Endothelial cell of umbilical vein (primary cell): ENCODE data around the gene ZNF407. TPM values are rescaled to one million over a fixed set of nuclear protein-coding genes. Genes with fewer than 3 reads are reported as not detected.

Experiments
- BruUV-seq: library from RNA; stranded (reverse); fragments of 400-500 nt; replicated peaks from 2 replicates; lab custom pipeline; 2021; lab: Mats Ljungman, UMichigan
- CTCF ChIA-PET: fragments of 300-600, 350-600 bp; sonication (Branson Sonifier 250); formaldehyde crosslinking; loops from one replicate; lab custom pipeline; 2021; ENCODE audit warnings: antibody characterized with exemption, inconsistent platforms; lab: Charles Lee
- POLR2A ChIA-PET: fragments of 300-600, 350-600 bp; sonication (Branson Sonifier 250); formaldehyde crosslinking; loops from one replicate; lab custom pipeline; 2021; ENCODE audit warnings: antibody characterized with exemption, inconsistent platforms; lab: Charles Lee
- DNase-seq: peaks from one replicate; pipeline ENCODE4 v3.0.0-alpha.2; 2011; ENCODE audit warnings: low read depth, low spot score
- FAIRE-seq: peaks from 2 replicates; lab custom pipeline; 2011; peaks lifted over from hg19 to GRCh38; lab: Jason Lieb, UNC
- H2AFZ ChIP-seq: 2 replicates; pipeline ENCODE4 v1.6.0; 2012; ENCODE audit warnings: low read depth, low read length, control low read depth, inconsistent platforms
- H3K27ac ChIP-seq: 2 replicates; pipeline ENCODE4 v1.5.1; 2011; ENCODE audit warnings: low read depth, mild to moderate bottlenecking, control low read depth, low read length, moderate library complexity; ENCODE audit not compliant: insufficient read depth
- H3K27me3 ChIP-seq, 2 experiments: 2 replicates each; pipeline versions ENCODE4 v1.6.0 to v1.6.1; 2011; ENCODE audit warnings: low read length in 2 of 2, mixed read lengths in 1 of 2; ENCODE audit not compliant: control insufficient read depth in 2 of 2, insufficient read depth in 2 of 2
- H3K36me3 ChIP-seq, 2 experiments: 2 replicates in 1 of 2; 3 replicates in 1 of 2; pipeline ENCODE4 v1.5.1; 2011; ENCODE audit warnings: low read length in 2 of 2, mild to moderate bottlenecking in 1 of 2, moderate library complexity in 1 of 2; ENCODE audit not compliant: control insufficient read depth in 2 of 2, insufficient read depth in 2 of 2; ENCODE audit errors: extremely low read depth in 1 of 2
- H3K4me1 ChIP-seq: 3 replicates; pipeline ENCODE4 v1.5.1; 2011; ENCODE audit warnings: mild to moderate bottlenecking, low read length; ENCODE audit not compliant: control insufficient read depth, insufficient read depth; ENCODE audit errors: extremely low read depth
- H3K4me2 ChIP-seq: 2 replicates; pipeline ENCODE4 v1.6.1; 2011; ENCODE audit warnings: low read length, control low read depth, mixed read lengths; ENCODE audit not compliant: insufficient read depth
- H3K4me3 ChIP-seq, 3 experiments: fragments of 200-600 bp in 1 of 3; sonication (generic), shearing (Covaris generic) in 1 of 3; replicated peaks in 1 of 3; 2 replicates each; pipeline ENCODE4 v1.5.1; 2011 to 2016; ENCODE audit warnings: control low read depth in 3 of 3, low read length in 3 of 3, mild to moderate bottlenecking in 2 of 3, inconsistent platforms in 1 of 3, low read depth in 1 of 3, moderate library complexity in 1 of 3; ENCODE audit not compliant: insufficient read depth in 1 of 3
- H3K79me2 ChIP-seq: 2 replicates; pipeline ENCODE4 v1.6.0; 2012; ENCODE audit warnings: low read length, inconsistent platforms; ENCODE audit not compliant: control insufficient read depth, insufficient read depth
- H3K9ac ChIP-seq: replicated peaks from 2 replicates; pipeline ENCODE3; 2011; ENCODE audit warnings: low read length, control low read depth; ENCODE audit not compliant: insufficient read depth; ENCODE audit errors: extremely low read depth
- H3K9me1 ChIP-seq: replicated peaks from 3 replicates; pipeline ENCODE4 v1.6.0; 2011; ENCODE audit warnings: mild to moderate bottlenecking, low read length; ENCODE audit not compliant: control insufficient read depth, insufficient read depth; ENCODE audit errors: extremely low read depth
- H3K9me3 ChIP-seq: replicated peaks from 2 replicates; pipeline ENCODE4 v1.5.1; 2012; ENCODE audit warnings: low read length, inconsistent platforms; ENCODE audit not compliant: control insufficient read depth, insufficient read depth
- H4K20me1 ChIP-seq: replicated peaks from 2 replicates; pipeline ENCODE3; 2011; ENCODE audit warnings: mild to moderate bottlenecking, low read length; ENCODE audit not compliant: control insufficient read depth, insufficient read depth; ENCODE audit errors: extremely low read depth
- EZH2 ChIP-seq: IDR thresholded peaks from 2 replicates; pipeline ENCODE4 v1.6.1; 2012; ENCODE audit warnings: borderline replicate concordance, low read depth, mild to moderate bottlenecking, moderate library complexity, low read length, inconsistent platforms; ENCODE audit not compliant: severe bottlenecking
- FOS ChIP-seq: IDR thresholded peaks from 2 replicates; pipeline ENCODE4 v1.6.1; 2011; ENCODE audit warnings: mild to moderate bottlenecking, low read length, moderate library complexity, borderline replicate concordance; ENCODE audit not compliant: insufficient read depth
- GATA2 ChIP-seq: IDR thresholded peaks from 2 replicates; pipeline ENCODE4 v1.7.0; 2011; ENCODE audit warnings: low read depth, mild to moderate bottlenecking, moderate library complexity, mixed read lengths, low read length; ENCODE audit not compliant: insufficient read length, insufficient read depth
- JUN ChIP-seq: IDR thresholded peaks from 2 replicates; pipeline ENCODE4 v1.6.1; 2011; ENCODE audit warnings: borderline replicate concordance, low read depth; ENCODE audit not compliant: insufficient read length, insufficient read depth
- MYC ChIP-seq: IDR thresholded peaks from one replicate; pipeline ENCODE4 v1.6.1; 2011; ENCODE audit warnings: mild to moderate bottlenecking, low read depth, low read length
- POLR2A ChIP-seq: IDR thresholded peaks from 2 replicates; pipeline ENCODE4 v1.6.1; 2012; ENCODE audit warnings: low read depth, mild to moderate bottlenecking, control low read depth, low read length
- POLR2AphosphoS5 ChIP-seq: IDR thresholded peaks from 2 replicates; pipeline ENCODE4 v1.6.1; 2012; ENCODE audit warnings: low read depth, mild to moderate bottlenecking, control low read depth, low read length, moderate library complexity; ENCODE audit not compliant: insufficient read depth
- dilution Hi-C: fragments of 300-500 bp; cut with MboI; formaldehyde crosslinking; loops from one replicate; pipeline ENCODE4 v1.15.0; 2019; ENCODE audit warnings: low sequenced_read_pairs; ENCODE audit not compliant: extremely low pct_ligation_motif_present
- intact Hi-C: fragments of 100-400 bp; cut with micrococcal nuclease; formaldehyde crosslinking; loops from one replicate; pipeline ENCODE4 v1.10.0; 2022
- polyA plus RNA-seq, 4 experiments: library from polyadenylated mRNA; depleted of rRNA in 3 of 4; stranded (reverse) in 3 of 4; unstranded in 1 of 4; fragments of >200 nt; gene quantifications; 2 replicates each; pipeline versions ENCODE4 v1.2.1 to v1.2.3, GENCODE V29; 2011 to 2012; ENCODE audit warnings: missing spikeins in 1 of 4
- total RNA-seq: library from RNA; stranded (reverse); gene quantifications from 2 replicates; pipeline ENCODE4 v1.2.3, GENCODE V29; 2021
- TF ChIP-seq, protein P1 (sequence below): IDR thresholded peaks from 2 replicates; pipeline ENCODE4 v1.6.1; 2011; ENCODE audit not compliant: insufficient read depth, insufficient read length
- TF ChIP-seq, protein P2 (sequence below), 2 donors: IDR thresholded peaks; 1 replicate in 1 of 2; 2 replicates in 1 of 2; pipeline ENCODE4 v1.5.1; 2011; ENCODE audit warnings: low read length in 2 of 2, mild to moderate bottlenecking in 2 of 2, moderate library complexity in 2 of 2, control low read depth in 1 of 2, inconsistent platforms in 1 of 2, low read depth in 1 of 2; ENCODE audit not compliant: insufficient read depth in 1 of 2; ENCODE audit errors: extremely low read depth in 1 of 2

The ZNF407 gene
- total and polyA plus RNA-seq, 2 donors (not counting 3 experiments of a cell fraction or from before 2014, with no cell fraction given): 3.8 to 20.1 TPM

DNA sequence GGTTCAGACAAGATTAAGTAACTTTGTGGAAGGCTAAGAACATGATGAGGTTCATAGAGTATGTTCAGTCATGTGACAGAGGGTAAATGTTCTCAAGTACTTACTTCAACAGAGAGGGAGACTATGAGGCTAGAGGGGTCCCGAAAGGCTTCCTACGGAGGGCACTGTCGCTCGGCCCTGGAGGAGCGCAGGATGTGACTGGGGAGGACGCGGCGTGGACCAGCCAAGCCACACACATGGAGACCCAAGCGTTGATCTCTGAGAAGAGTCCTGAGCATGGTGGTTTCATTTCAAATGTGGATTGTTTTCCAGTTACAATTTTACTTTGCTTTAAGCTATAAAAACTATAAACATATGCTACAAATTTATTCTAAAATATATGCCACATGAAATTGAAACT is 383.8 kb downstream of the ZNF407 start:
- H3K9me3 ChIP-seq: no peaks in the 10 kb centered on the region
- H2AFZ ChIP-seq: no peak overlapping the region
- POLR2A ChIA-PET: no interaction called here
- FAIRE-seq: no peak
- no peak for DNase-seq
- H4K20me1 ChIP-seq: no peaks in the 10 kb centered on the region
- no peaks in the 10 kb centered on the region for H3K4me1 ChIP-seq
- H3K4me3 ChIP-seq: no peak overlapping the region
- no peak overlapping the region for H3K27ac ChIP-seq
- no peak overlapping the region for H3K4me2 ChIP-seq
- no peaks in the 10 kb centered on the region for H3K79me2 ChIP-seq
- no peaks in the 10 kb centered on the region for H3K27me3 ChIP-seq
- CTCF ChIA-PET: no interaction called here
- no peak overlapping the region for H3K9ac ChIP-seq
- dilution Hi-C loops (no loop called here), intact Hi-C loops (no loop called here)
- TF ChIP-seq GATA2 (no peak), MYC (no peak), FOS (no peak), EZH2 (no peak), JUN (no peak), POLR2AphosphoS5 (no peak), POLR2A (no peak)
- TF ChIP-seq, protein P1, sequence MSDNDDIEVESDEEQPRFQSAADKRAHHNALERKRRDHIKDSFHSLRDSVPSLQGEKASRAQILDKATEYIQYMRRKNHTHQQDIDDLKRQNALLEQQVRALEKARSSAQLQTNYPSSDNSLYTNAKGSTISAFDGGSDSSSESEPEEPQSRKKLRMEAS: no peak
- TF ChIP-seq, protein P2, sequence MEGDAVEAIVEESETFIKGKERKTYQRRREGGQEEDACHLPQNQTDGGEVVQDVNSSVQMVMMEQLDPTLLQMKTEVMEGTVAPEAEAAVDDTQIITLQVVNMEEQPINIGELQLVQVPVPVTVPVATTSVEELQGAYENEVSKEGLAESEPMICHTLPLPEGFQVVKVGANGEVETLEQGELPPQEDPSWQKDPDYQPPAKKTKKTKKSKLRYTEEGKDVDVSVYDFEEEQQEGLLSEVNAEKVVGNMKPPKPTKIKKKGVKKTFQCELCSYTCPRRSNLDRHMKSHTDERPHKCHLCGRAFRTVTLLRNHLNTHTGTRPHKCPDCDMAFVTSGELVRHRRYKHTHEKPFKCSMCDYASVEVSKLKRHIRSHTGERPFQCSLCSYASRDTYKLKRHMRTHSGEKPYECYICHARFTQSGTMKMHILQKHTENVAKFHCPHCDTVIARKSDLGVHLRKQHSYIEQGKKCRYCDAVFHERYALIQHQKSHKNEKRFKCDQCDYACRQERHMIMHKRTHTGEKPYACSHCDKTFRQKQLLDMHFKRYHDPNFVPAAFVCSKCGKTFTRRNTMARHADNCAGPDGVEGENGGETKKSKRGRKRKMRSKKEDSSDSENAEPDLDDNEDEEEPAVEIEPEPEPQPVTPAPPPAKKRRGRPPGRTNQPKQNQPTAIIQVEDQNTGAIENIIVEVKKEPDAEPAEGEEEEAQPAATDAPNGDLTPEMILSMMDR (IDR thresholded peaks at IDR 0.05; ENCODE audit: extremely low read depth in 1 of 2, insufficient read depth in 1 of 2, low read depth in 1 of 2, low read length in 2 of 2): no peak
- H3K36me3 ChIP-seq: no peaks in the 10 kb centered on the region
- H3K9me1 ChIP-seq: no peaks in the 10 kb centered on the region
- BruUV-seq: no TSS peak
